BLaER1 (cell line): ENCODE measurements around the gene SGSH.

ENCODE experiments used
- H3K27ac ChIP-seq: shearing (Covaris generic); formaldehyde crosslinking; 2 replicates; pipeline ENCODE4 v1.8.1; 2022
- H3K27me3 ChIP-seq: shearing (Covaris generic); formaldehyde crosslinking; 2 replicates; pipeline ENCODE4 v1.8.1; 2022
- H3K36me3 ChIP-seq: shearing (Covaris generic); formaldehyde crosslinking; 2 replicates; pipeline ENCODE4 v1.8.1; 2022
- H3K4me1 ChIP-seq: shearing (Covaris generic); formaldehyde crosslinking; 2 replicates; pipeline ENCODE4 v1.8.1; 2022
- H3K4me2 ChIP-seq: shearing (Covaris generic); formaldehyde crosslinking; 2 replicates; pipeline ENCODE4 v1.8.1; 2022
- H3K4me3 ChIP-seq: shearing (Covaris generic); formaldehyde crosslinking; 2 replicates; pipeline ENCODE4 v1.8.1; 2022
- H3K9ac ChIP-seq: shearing (Covaris generic); formaldehyde crosslinking; 2 replicates; pipeline ENCODE4 v1.8.1; 2022
- H3K9me3 ChIP-seq: shearing (Covaris generic); formaldehyde crosslinking; 2 replicates; pipeline ENCODE4 v1.8.1; 2022
- H4K20me1 ChIP-seq: shearing (Covaris generic); formaldehyde crosslinking; 2 replicates; pipeline ENCODE4 v1.8.1; 2022
- Cebpa-rat ChIP-seq: shearing (Covaris generic); IDR thresholded peaks from 2 replicates; pipeline ENCODE4 v1.8.1; 2022

The SGSH gene

GRCh38 chr17:80177986-80178595 lies 42.0 kb downstream of the SGSH start:
- H3K9ac ChIP-seq, result no peak overlapping the region
- no peak overlapping the region for H3K27ac ChIP-seq
- no peak for TF ChIP-seq Cebpa-rat

GRCh38 chr17:80176757-80177156 lies 43.4 kb downstream of the SGSH start:
- H3K4me2 ChIP-seq, result no peak overlapping the region

More at GRCh38 chr17:80177986-80178595, 42.0 kb downstream of the SGSH start:
- Histone ChIP-seq H3K4me2 (no peak overlapping the region), H3K27me3 (no peaks in the 10 kb centered on the region), H3K9me3 (no peaks in the 10 kb centered on the region), H4K20me1 (no peaks in the 10 kb centered on the region), H3K36me3 (no peaks in the 10 kb centered on the region), H3K4me3 (no peak overlapping the region), H3K4me1 (no peaks in the 10 kb centered on the region)

DNA sequence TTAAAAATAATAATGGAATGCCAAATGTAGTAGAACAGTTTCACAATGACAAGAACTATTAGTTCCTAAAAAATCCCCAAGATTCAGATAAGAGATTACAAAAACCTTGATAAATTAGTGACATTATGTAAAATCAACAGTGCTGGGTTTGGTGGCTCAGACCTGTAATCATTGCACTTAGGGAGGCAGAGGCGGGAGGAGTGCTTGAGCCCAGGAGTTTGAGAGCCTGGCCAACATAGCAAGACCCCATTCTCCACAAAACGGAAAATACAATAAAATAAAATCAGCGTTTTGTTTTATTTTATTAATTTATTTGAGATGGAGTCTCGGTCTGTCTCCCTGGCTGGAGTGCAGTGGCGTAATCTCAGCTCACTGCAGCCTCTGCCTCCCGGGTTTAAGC lies 46.2 kb downstream of the SGSH start:
- no peak overlapping the region for H3K4me2 ChIP-seq

More at GRCh38 chr17:80176757-80177156, 43.4 kb downstream of the SGSH start:
- H3K36me3 ChIP-seq, result no peaks in the 10 kb centered on the region
- no peaks in the 10 kb centered on the region for H3K4me1 ChIP-seq
- H3K27ac ChIP-seq, result no peak overlapping the region
- no peaks in the 10 kb centered on the region for H4K20me1 ChIP-seq
- no peaks in the 10 kb centered on the region for H3K9me3 ChIP-seq
- no peak overlapping the region for H3K9ac ChIP-seq
- no peak for TF ChIP-seq Cebpa-rat
- no peaks in the 10 kb centered on the region for H3K27me3 ChIP-seq
- no peak overlapping the region for H3K4me3 ChIP-seq

GRCh38 chr17:80173126-80173525 lies 47.0 kb downstream of the SGSH start:
- Histone ChIP-seq H3K4me2 (no peak overlapping the region), H3K9ac (no peak overlapping the region), H3K9me3 (no peaks in the 10 kb centered on the region), H4K20me1 (no peaks in the 10 kb centered on the region), H3K27ac (no peak overlapping the region), H3K4me3 (no peak overlapping the region), H3K36me3 (no peaks in the 10 kb centered on the region), H3K27me3 (no peaks in the 10 kb centered on the region), H3K4me1 (no peaks in the 10 kb centered on the region)
- no peak for TF ChIP-seq Cebpa-rat

More for the DNA sequence above, 46.2 kb downstream of the SGSH start:
- Histone ChIP-seq H3K9me3 (no peaks in the 10 kb centered on the region), H3K27me3 (no peaks in the 10 kb centered on the region), H3K9ac (no peak overlapping the region), H3K4me3 (no peak overlapping the region), H3K4me1 (no peaks in the 10 kb centered on the region), H3K27ac (no peak overlapping the region), H3K36me3 (no peaks in the 10 kb centered on the region), H4K20me1 (no peaks in the 10 kb centered on the region)
- TF ChIP-seq Cebpa-rat, result no peak

GRCh38 chr17:80171681-80172080 lies 48.5 kb downstream of the SGSH start:
- no peaks in the 10 kb centered on the region for H3K36me3 ChIP-seq
- no peaks in the 10 kb centered on the region for H3K27me3 ChIP-seq
- H3K4me1 ChIP-seq, result no peaks in the 10 kb centered on the region
- H3K9ac ChIP-seq, result no peak overlapping the region
- no peak overlapping the region for H3K4me3 ChIP-seq
- H3K27ac ChIP-seq, result no peak overlapping the region
- no peak for TF ChIP-seq Cebpa-rat
- H4K20me1 ChIP-seq, result no peaks in the 10 kb centered on the region
- no peak overlapping the region for H3K4me2 ChIP-seq
- no peaks in the 10 kb centered on the region for H3K9me3 ChIP-seq

- no peaks in the 10 kb centered on the region for H3K36me3 ChIP-seq
- no peak within 1 kb of the TSS for H3K4me3 ChIP-seq
- H3K27me3 ChIP-seq, result no peaks in the 10 kb centered on the region
- no peaks in the 10 kb centered on the region for H3K9me3 ChIP-seq
- no peak within 1 kb of the TSS for H3K27ac ChIP-seq
- no peaks in the 10 kb centered on the region for H3K4me1 ChIP-seq
- no peak for TF ChIP-seq Cebpa-rat
- no peak within 1 kb of the TSS for H3K9ac ChIP-seq
- no peak within 1 kb of the TSS for H3K4me2 ChIP-seq
- H4K20me1 ChIP-seq, result no peaks in the 10 kb centered on the region
Observed at GRCh38 chr17:80169784-80170500, 50.2 kb downstream of the SGSH start, which contains the start of gene CARD14. CARD14 (plus strand) TSS chr17:80170030; CDS start chr17:80181439, 11,409 bp downstream.

DNA sequence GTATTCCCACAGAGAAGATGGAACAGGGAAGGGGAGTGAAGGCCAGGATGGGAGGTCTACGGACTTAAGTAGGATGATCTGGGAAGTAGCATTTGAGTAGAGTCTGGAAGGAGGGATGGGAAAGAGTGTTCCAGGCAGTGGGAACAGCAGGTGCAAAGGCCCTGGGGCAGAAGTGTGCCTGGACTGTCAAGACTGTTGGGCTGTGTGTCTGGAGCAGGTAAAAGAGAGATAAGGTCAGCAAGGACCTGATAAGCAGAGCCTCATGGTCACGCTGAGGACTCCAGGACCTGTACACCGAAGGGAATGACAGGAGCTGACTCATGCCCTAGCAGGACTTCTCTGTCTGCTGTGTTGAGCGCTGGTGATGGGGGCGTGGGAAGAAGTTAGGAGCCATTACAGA lies 51.0 kb downstream of the SGSH start:
- Histone ChIP-seq H4K20me1 (no peaks in the 10 kb centered on the region), H3K4me3 (no peak overlapping the region), H3K9ac (no peak overlapping the region), H3K4me1 (no peaks in the 10 kb centered on the region), H3K9me3 (no peaks in the 10 kb centered on the region), H3K27ac (no peak overlapping the region), H3K27me3 (no peaks in the 10 kb centered on the region), H3K36me3 (no peaks in the 10 kb centered on the region), H3K4me2 (no peak overlapping the region)
- no peak for TF ChIP-seq Cebpa-rat

- H3K36me3 ChIP-seq, result no peaks in the 10 kb centered on the region
- H3K27me3 ChIP-seq, result no peaks in the 10 kb centered on the region
- H4K20me1 ChIP-seq, result no peaks in the 10 kb centered on the region
Observed at GRCh38 chr17:80168371-80168770, 51.8 kb downstream of the SGSH start.

DNA sequence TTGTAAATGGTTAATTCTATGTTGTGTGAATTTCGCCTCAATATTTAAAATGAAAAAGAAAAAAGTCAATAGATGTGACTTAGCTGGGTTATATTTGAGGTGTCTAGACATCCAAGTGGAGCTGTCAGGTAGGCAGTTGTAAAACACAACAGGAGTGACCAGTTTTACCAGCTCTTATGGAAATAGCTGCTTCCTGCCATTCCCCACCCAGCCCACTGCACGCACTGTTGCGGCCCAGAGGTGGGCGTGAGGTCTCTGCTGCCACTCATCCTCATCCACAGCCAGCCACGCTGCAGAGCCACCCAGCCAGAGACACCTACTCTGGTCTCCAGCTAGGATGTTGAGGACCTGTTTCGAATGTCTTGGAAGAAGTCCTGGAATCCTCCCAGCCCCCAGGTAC lies 53.7 kb downstream of the SGSH start:
- no peaks in the 10 kb centered on the region for H4K20me1 ChIP-seq
- peaks cover 21% of the 10 kb centered on the region for H3K4me1 ChIP-seq
- H3K27ac ChIP-seq, result no peak overlapping the region
- H3K4me2 ChIP-seq, result no peak overlapping the region
- H3K27me3 ChIP-seq, result no peaks in the 10 kb centered on the region
- no peak overlapping the region for H3K4me3 ChIP-seq
- no peak for TF ChIP-seq Cebpa-rat
- no peaks in the 10 kb centered on the region for H3K9me3 ChIP-seq
- H3K36me3 ChIP-seq, result no peaks in the 10 kb centered on the region
- no peak overlapping the region for H3K9ac ChIP-seq

More at GRCh38 chr17:80168371-80168770, 51.8 kb downstream of the SGSH start:
- no peak overlapping the region for H3K4me2 ChIP-seq
- no peaks in the 10 kb centered on the region for H3K9me3 ChIP-seq
- no peak overlapping the region for H3K9ac ChIP-seq
- no peak overlapping the region for H3K4me3 ChIP-seq
- H3K4me1 ChIP-seq, result 0 out of 2 replicates have a peak, but pooled peaks cover 2% of the 10 kb centered on the region
- no peak overlapping the region for H3K27ac ChIP-seq
- TF ChIP-seq Cebpa-rat, result no peak

DNA sequence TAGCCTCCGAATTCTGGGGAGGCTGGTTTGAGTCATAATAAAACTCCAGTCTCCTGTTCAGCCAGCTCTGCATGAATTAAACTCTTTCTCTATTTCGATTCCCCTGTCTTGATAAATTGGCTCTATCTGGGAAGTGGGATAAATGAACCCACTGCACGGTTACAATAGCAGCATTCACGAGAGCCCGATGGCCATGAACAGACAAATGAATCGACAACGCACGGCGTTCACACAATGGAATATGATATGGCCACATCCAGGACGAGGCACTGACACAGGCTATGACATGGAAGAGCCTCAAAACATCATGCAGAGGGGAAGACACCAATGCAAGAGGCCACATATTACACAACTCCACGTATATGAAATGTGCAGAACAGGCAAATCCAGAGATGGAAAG lies 55.9 kb downstream of the SGSH start:
- Histone ChIP-seq H4K20me1 (no peaks in the 10 kb centered on the region), H3K27me3 (no peaks in the 10 kb centered on the region), H3K36me3 (no peaks in the 10 kb centered on the region), H3K4me3 (no peak overlapping the region), H3K9ac (no peak overlapping the region), H3K27ac (no peak overlapping the region), H3K9me3 (no peaks in the 10 kb centered on the region), H3K4me2 (no peak overlapping the region), H3K4me1 (peaks cover 37% of the 10 kb centered on the region)
- no peak for TF ChIP-seq Cebpa-rat
